Common myeloid progenitor, CD34-positive (primary cell): ENCODE data around the gene GPR87.

Source experiments
- CTCF ChIA-PET: fragments of 350-600 bp; sonication (Branson Sonifier 250); formaldehyde crosslinking; loops from one replicate; lab custom pipeline; 2021; ENCODE audit warnings: antibody characterized with exemption; lab: Charles Lee
- POLR2A ChIA-PET: fragments of 350-600 bp; sonication (Branson Sonifier 250); formaldehyde crosslinking; loops from one replicate; lab custom pipeline; 2021; ENCODE audit warnings: antibody characterized with exemption; lab: Charles Lee
- DNase-seq, 3 donors: peaks; one replicate each; pipeline versions ENCODE4 v3.0.0 to v3.0.0-alpha.2; 2013
- H3K27ac ChIP-seq, 2 experiments: 1 replicate in 1 of 2; 2 replicates in 1 of 2; pipeline ENCODE4 v1.7.0; 2013; ENCODE audit warnings: inconsistent platforms in 2 of 2, low read length in 2 of 2, mild to moderate bottlenecking in 2 of 2, low read depth in 1 of 2, moderate library complexity in 1 of 2; ENCODE audit not compliant: severe bottlenecking in 2 of 2, insufficient read depth in 1 of 2, poor library complexity in 1 of 2
- H3K27me3 ChIP-seq, 5 experiments: replicated peaks in 2 of 5; 1 replicate in 3 of 5; 2 replicates in 2 of 5; pipeline versions ENCODE4 v1.6.1 to v1.7.0; 2013; ENCODE audit warnings: low read length in 4 of 5, mild to moderate bottlenecking in 2 of 5, moderate library complexity in 2 of 5, inconsistent platforms in 1 of 5; ENCODE audit not compliant: insufficient read depth in 5 of 5, control insufficient read depth in 4 of 5
- H3K36me3 ChIP-seq, 4 experiments: 1 replicate in 2 of 4; 2 replicates in 2 of 4; pipeline versions ENCODE4 v1.6.1 to v1.7.0; 2013; ENCODE audit warnings: low read length in 3 of 4, control low read depth in 1 of 4, mild to moderate bottlenecking in 1 of 4; ENCODE audit not compliant: control insufficient read depth in 4 of 4, insufficient read depth in 4 of 4
- H3K4me1 ChIP-seq, 4 experiments: 1 replicate in 3 of 4; 2 replicates in 1 of 4; pipeline versions ENCODE4 v1.6.1 to v1.7.1; 2013; ENCODE audit warnings: low read length in 3 of 4, mild to moderate bottlenecking in 3 of 4, control low read depth in 1 of 4, inconsistent platforms in 1 of 4, moderate library complexity in 1 of 4; ENCODE audit not compliant: control insufficient read depth in 4 of 4, insufficient read depth in 4 of 4; ENCODE audit errors: control extremely low read depth in 1 of 4
- H3K4me3 ChIP-seq, 7 experiments: 1 replicate in 4 of 7; 2 replicates in 3 of 7; pipeline versions ENCODE4 v1.5.1 to v1.7.0; 2013; ENCODE audit warnings: mild to moderate bottlenecking in 7 of 7, low read length in 6 of 7, moderate library complexity in 6 of 7, inconsistent platforms in 2 of 7, low read depth in 2 of 7, control low read depth in 1 of 7; ENCODE audit not compliant: insufficient read depth in 4 of 7, control insufficient read depth in 1 of 7; ENCODE audit errors: extremely low read depth in 1 of 7
- H3K9me3 ChIP-seq, 5 experiments: 1 replicate in 4 of 5; 2 replicates in 1 of 5; pipeline versions ENCODE4 v1.6.1 to v1.7.1; 2013; ENCODE audit warnings: low read length in 4 of 5, mild to moderate bottlenecking in 2 of 5, inconsistent platforms in 1 of 5, low read depth in 1 of 5, moderate library complexity in 1 of 5; ENCODE audit not compliant: control insufficient read depth in 4 of 5, insufficient read depth in 2 of 5; ENCODE audit errors: control extremely low read depth in 1 of 5
- WGBS: methylation state at CpG from one replicate; pipeline ENCODE4 v1.1.5; 2013; ENCODE audit not compliant: insufficient coverage; 5-methylcytosine and 5-hydroxymethylcytosine counted together

The GPR87 gene

GRCh38 chr3:151329363-151329762, 12.7 kb upstream of the GPR87 start, which contains the start of gene P2RY13:
TSS of gene P2RY13 (minus strand) at chr3:151329549. CDS start at chr3:151329528, 21 bp downstream.
- Histone ChIP-seq H3K27me3 (no peaks in the 10 kb centered on the region), H3K4me3 (peak within 1 kb of the TSS in 6 of 7 experiments; percentile 20 to 69 (median 42)), H3K36me3 (no peaks in the 10 kb centered on the region), H3K27ac (peak within 1 kb of the TSS; percentile 10 to 67), H3K4me1 (peaks cover 20 to 46% (median 28%) of the 10 kb centered on the region in 4 experiments), H3K9me3 (no peaks in the 10 kb centered on the region)
- ChIA-PET POLR2A (interaction anchor here (0.6 kb wide), 1 partner anchor 51 kb away, joined by 4 read pairs; no protein-coding TSS in a partner anchor), CTCF (interaction anchor here (0.8 to 1.4 kb wide), 2 partner anchors 10 to 26 kb away, joined by 3 to 4 read pairs; no protein-coding TSS in a partner anchor)
- no CpG with 5 or more reads among the region's 1 CpG for WGBS
- DNase-seq, result peak in 2 of 3 donors; percentile 39 to 60

DNA sequence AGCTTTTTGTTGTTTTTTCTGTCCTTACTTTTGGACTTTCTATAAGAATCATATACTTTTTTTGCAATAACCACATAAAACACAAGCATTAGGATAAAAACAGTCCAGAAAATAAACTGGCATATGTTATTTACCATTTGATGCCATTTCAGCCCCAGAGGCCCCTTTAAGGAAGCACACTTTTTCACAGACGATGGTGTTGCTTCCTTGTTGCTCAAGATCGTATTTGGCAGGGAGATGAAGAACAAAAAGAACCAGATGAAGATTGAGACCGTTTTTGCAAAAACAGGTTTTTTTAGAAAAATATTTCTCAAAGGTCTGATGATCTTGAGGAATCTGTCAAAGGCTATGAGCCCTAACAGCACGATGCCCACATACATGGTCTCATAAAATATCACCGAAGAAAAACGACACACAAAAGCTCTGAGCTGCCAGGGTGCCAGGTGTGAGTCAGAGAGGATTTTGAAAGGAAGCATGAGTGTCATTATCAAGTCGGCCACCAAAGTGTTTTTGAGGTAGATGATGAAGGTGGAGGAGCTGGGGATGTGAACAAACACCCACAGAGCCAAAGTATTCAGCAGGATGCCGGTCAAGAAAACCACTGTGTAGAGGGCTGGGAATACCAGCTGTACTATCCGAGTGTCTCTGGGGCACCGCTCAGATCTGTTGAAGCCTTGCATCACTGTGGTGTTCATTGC, 11.8 kb upstream of the GPR87 start:
- Histone ChIP-seq H3K36me3 (no peaks in the 10 kb centered on the region), H3K4me1 (peaks cover 23 to 54% (median 29%) of the 10 kb centered on the region in 4 experiments), H3K27ac (peak overlapping the region; percentile 10 to 67), H3K27me3 (no peaks in the 10 kb centered on the region), H3K4me3 (peak overlapping the region in 6 of 7 experiments; percentile 20 to 69 (median 42)), H3K9me3 (no peaks in the 10 kb centered on the region)
- peak in 2 of 3 donors; percentile 76 to 84 for DNase-seq
- 8% methylated on average over 8 of the region's 10 CpGs for WGBS
- CTCF ChIA-PET, result interaction anchor here (0.6 to 1.5 kb wide), 9 partner anchors 10 to 1521 kb away, joined by 3 to 4 read pairs (median 3); partner anchors contain the start of gene GPR87
- POLR2A ChIA-PET, result interaction anchor here (0.6 kb wide), 1 partner anchor 9 kb away, joined by 4 read pairs; no protein-coding TSS in a partner anchor

DNA sequence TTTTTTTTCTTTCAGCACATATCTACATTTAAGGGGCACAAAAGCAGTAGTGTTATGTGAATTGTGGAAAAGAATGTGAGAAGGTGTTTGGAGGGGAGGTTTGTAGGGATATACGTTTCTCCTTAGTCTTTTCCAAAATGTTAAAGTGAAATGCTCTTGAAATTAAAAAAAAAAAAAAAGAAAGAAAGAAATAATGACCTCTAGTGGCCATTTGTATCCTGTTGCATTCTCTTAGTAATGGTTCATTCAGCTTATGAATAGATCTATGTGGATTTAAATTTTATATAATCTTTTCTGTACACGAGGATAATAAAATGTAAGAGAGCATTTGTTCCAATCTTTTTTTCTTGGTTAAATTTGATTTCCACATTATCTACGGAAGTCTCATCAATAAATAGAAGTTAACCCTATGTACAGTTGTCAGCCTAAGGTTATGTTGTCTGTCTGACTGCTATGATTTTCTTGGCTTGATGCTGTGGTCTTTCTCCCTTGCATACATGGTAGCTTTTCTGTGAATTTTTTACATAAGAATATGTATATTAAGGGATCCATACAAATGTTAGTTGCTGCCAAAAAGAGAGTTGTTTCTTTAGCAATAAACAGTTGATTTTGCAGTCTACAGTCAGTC, 11.1 kb upstream of the GPR87 start:
- 14% methylated on average over 1 of the region's 3 CpGs for WGBS
- Histone ChIP-seq H3K36me3 (no peaks in the 10 kb centered on the region), H3K9me3 (no peaks in the 10 kb centered on the region), H3K4me1 (peaks cover 23 to 48% (median 29%) of the 10 kb centered on the region in 4 experiments), H3K27me3 (no peaks in the 10 kb centered on the region), H3K4me3 (peak overlapping the region in 4 of 7 experiments; percentile 39 to 69 (median 56)), H3K27ac (peak overlapping the region in 1 of 2 experiments; percentile 67)
- peak in 2 of 3 donors; percentile 55 for DNase-seq
- CTCF ChIA-PET, result interaction anchor here (0.6 to 1.5 kb wide), 9 partner anchors 9 to 1520 kb away, joined by 3 to 4 read pairs (median 3); partner anchors contain the start of gene GPR87
- POLR2A ChIA-PET, result interaction anchor here (0.6 kb wide), 1 partner anchor 9 kb away, joined by 4 read pairs; no protein-coding TSS in a partner anchor

DNA sequence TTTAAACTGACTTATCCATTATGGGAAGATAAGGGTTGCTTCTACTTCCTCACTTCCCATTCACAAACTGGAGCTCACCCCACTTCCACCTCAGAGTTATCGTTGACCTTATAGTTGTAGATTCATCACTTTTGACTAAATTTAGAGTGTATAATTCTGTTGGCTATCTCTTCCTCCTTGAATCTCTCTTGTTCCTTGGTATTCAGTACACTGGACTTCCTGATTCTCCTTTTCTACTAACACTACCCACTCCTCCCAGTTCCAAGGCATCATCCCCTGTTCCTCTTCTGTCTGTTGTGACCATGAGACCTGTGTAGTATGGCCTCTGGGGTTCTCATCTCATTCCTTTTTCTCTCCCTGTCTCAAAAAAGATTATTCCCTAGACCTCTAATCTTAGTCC, 5.9 kb upstream of the GPR87 start:
- POLR2A ChIA-PET, result no interaction called here
- peaks cover 5 to 26% (median 8%) of the 10 kb centered on the region in 4 experiments for H3K4me1 ChIP-seq
- CTCF ChIA-PET, result no interaction called here
- H3K27me3 ChIP-seq, result no peaks in the 10 kb centered on the region
- H3K36me3 ChIP-seq, result peaks cover 0 to 4% (median 2%) of the 10 kb centered on the region in 4 experiments
- no CpG with 5 or more reads among the region's 1 CpG for WGBS
- H3K27ac ChIP-seq, result no peak overlapping the region
- no peak for DNase-seq
- no peaks in the 10 kb centered on the region for H3K9me3 ChIP-seq
- H3K4me3 ChIP-seq, result no peak overlapping the region

DNA sequence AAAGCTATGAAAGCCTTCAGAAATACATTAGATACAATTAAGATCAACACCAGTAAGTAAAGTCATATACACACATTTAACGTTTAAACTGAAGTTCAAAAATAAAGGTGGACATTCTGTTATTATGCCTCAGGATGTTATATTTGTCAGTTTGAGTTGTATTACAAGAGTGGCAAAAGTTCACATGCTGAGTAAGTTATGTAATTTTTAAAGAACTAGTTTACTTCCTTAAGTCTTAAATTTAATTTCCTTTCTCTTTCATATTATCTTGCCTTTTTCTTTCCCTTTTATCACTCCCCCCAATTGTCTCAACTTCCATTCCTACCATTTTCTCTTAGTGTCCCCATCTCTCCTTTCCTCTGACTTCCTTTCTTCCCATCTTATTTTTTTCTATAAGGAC, 4.9 kb upstream of the GPR87 start:
- no peaks in the 10 kb centered on the region for H3K9me3 ChIP-seq
- no peaks in the 10 kb centered on the region for H3K27me3 ChIP-seq
- no peak overlapping the region for H3K27ac ChIP-seq
- H3K4me3 ChIP-seq, result peak overlapping the region in 1 of 7 experiments; percentile 18
- ChIA-PET CTCF (interaction anchor here (0.8 to 1.3 kb wide), 4 partner anchors 9 to 77 kb away, joined by 3 to 4 read pairs (median 4); no protein-coding TSS in a partner anchor), POLR2A (no interaction called here)
- peaks cover 0 to 5% (median 2%) of the 10 kb centered on the region in 4 experiments for H3K36me3 ChIP-seq
- peaks cover 5 to 21% (median 6%) of the 10 kb centered on the region in 4 experiments for H3K4me1 ChIP-seq
- WGBS, result no CpG with 5 or more reads among the region's 1 CpG
- DNase-seq, result peak in 2 of 3 donors; percentile 35 to 54

GRCh38 chr3:151320131-151320530, 3.5 kb upstream of the GPR87 start:
- H3K4me1 ChIP-seq, result peaks cover 5 to 21% (median 6%) of the 10 kb centered on the region in 4 experiments
- POLR2A ChIA-PET, result no interaction called here

More at GRCh38 chr3:151320131-151320530, 3.5 kb upstream of the GPR87 start:
- no peak overlapping the region for H3K27ac ChIP-seq
- 90% methylated on average over 2 of the region's 2 CpGs for WGBS
- no peak for DNase-seq
- H3K9me3 ChIP-seq, result no peaks in the 10 kb centered on the region
- H3K27me3 ChIP-seq, result no peaks in the 10 kb centered on the region
- peaks cover 0 to 6% (median 2%) of the 10 kb centered on the region in 4 experiments for H3K36me3 ChIP-seq
- no peak overlapping the region for H3K4me3 ChIP-seq
- CTCF ChIA-PET, result interaction anchor here (0.8 kb wide), 1 partner anchor 23 kb away, joined by 3 read pairs; no protein-coding TSS in a partner anchor
